GM19099 (cell line): ENCODE results near the gene DYNLL1.

Source experiments
- POLR2A ChIP-seq: IDR thresholded peaks from 3 replicates; pipeline ENCODE4 v1.6.1; 2011; ENCODE audit warnings: low read depth; ENCODE audit not compliant: insufficient read length; ENCODE audit errors: extremely low read depth

DYNLL1 gene

DNA sequence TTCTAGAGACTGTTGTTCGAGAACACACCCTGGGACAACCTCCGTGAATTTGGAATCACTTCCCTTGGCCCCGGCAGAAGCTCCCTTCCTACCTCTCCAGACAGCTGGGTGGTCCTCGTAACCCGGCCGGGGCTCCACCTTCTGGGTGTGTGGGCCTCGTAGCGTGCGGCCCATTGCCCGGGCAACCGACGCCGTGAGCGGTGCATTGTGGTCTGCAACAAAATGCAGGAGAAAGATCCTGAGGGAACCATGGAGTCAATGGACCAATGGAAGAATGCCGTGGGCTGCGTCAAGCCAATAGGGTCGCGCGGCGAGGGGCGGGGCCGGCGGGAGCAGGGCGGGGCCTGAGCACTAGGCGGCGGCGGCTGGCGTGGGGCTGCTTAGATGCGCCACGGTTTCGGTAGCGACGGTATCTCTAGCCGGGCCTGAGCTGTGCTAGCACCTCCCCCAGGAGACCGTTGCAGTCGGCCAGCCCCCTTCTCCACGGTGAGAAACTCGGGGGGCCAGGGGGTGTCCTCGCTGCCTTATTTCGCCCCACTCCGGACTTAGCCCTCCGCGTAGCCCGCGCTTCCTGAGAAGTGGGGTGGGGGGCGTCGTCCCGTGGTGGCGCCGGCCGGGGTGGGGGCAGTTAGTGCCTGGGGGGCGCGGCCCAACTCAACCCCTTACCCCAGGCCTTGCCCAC, at the start of gene DYNLL1:
Gene DYNLL1 (plus strand): TSS at position 383 of the 682 bp plus-strand sequence. CDS start 309 bp downstream, outside the sequence.
- TF ChIP-seq POLR2A = peak; percentile 98

- TF ChIP-seq POLR2A = no peak
These were observed 47.9 kb upstream of the DYNLL1 start for GRCh38 chr12:120447992-120448391.

- TF ChIP-seq POLR2A = no peak
These were observed 42.7 kb upstream of the DYNLL1 start for GRCh38 chr12:120453060-120453750.

GRCh38 chr12:120453977-120454376, 41.9 kb upstream of the DYNLL1 start:
- TF ChIP-seq POLR2A = no peak

GRCh38 chr12:120455302-120455701, 40.6 kb upstream of the DYNLL1 start:
- no peak for TF ChIP-seq POLR2A

DNA sequence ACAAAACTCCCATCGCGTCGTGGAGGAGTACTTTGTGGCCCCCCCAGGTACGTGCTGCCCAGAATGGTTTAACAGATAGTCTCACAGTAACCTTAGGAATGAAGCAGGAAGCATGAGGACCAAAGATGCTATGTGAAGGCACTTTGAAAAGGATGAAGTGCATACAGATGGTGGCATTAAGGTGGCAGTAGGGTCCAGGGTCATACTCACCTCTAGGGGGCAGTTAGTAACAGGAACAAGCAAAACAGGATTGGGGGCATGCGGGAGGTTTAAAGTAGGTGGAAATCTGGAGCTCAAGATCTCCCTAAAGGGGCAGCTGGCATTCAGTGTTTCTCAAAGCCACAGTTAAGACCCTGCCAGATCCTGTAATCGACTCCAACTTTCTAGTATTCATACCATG, 38.8 kb upstream of the DYNLL1 start:
- no peak for TF ChIP-seq POLR2A

DNA sequence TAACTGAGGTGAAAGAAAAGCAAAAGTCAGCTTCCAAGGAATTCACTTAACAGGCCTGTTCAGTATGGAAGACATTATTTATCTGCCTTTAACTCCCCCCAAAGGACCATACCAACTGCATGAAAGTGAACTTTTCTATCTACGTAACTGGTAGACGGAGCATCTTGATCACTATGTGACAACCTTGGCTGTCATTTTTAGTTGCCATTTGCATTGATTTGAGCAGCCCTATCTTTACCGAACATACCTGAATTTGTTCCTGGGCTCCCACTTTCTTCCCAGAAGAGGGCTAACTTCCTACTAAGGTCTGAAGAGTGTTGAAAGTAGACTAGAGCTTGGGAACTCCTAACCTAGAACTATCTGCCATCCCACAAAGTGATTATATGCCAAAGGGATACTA, 35.8 kb upstream of the DYNLL1 start:
- no peak for TF ChIP-seq POLR2A

DNA sequence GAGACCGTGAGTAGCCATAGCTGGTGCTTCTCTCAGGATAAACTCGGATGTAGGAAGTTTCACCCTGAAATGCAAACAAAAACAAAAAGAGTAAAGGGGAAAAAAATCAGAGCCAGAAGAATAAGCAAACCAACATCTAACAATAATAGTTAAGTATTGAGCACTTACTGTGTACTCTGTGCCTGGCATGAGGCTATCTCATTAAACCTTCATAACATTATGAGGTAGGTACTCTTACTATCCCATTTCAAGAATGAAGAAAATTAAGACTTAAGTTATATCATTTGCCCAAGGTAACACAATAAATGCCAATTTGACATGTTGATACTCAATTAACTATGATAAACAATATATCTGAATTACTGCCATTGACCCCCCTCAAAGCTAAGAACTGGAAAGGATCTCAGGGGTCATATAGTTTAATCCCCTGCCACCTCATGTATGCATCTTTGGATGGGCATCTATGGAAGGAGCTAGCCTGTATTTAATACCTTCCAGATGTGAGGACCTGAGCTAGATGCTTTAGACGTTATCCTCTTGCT, 33.7 kb upstream of the DYNLL1 start:
- TF ChIP-seq POLR2A = no peak

GRCh38 chr12:120463712-120464111, 32.2 kb upstream of the DYNLL1 start:
- TF ChIP-seq POLR2A = no peak

- TF ChIP-seq POLR2A = no peak
These were observed 30.2 kb upstream of the DYNLL1 start for GRCh38 chr12:120465756-120466155.

DNA sequence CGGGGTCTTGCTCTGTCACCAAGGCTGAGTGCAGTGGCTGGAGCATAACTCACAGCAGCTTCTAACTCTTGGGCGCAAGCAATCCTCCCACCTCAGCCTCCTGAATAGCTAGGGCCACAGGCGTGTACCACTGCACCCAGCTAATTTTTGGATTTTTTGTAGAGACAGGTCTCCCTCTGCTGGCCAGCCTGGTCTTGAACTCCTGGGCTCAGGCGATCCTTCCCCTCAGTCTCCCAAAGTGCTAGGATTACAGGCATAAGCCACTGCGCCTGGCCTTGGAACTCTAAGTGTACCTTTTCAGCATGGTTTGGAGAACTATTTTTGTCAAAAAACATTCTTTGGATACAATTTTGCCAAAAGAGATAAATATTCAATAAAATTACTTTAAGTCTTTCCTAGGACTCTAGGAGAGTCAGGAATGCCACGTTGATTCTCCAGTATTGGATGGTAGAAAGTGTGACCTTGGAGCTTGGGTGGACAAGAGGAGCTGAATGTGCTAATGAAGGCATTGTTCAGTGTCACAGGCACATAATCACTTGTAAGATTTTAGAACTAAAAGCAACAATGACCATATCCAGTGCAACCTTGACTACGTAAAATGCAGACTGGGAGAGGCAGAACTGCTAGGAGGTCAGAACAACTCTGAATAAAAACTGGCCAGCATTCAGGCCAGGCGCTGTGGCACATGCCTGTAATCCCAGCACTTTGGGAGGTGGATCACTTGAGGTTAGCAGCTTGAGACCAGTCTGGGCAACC, 29.2 kb upstream of the DYNLL1 start:
- no peak for TF ChIP-seq POLR2A

- no peak for TF ChIP-seq POLR2A
These were observed 28.5 kb upstream of the DYNLL1 start for GRCh38 chr12:120467439-120467838.

- peak; percentile 48 for TF ChIP-seq POLR2A
These were observed 27.5 kb upstream of the DYNLL1 start for GRCh38 chr12:120468325-120468820.

DNA sequence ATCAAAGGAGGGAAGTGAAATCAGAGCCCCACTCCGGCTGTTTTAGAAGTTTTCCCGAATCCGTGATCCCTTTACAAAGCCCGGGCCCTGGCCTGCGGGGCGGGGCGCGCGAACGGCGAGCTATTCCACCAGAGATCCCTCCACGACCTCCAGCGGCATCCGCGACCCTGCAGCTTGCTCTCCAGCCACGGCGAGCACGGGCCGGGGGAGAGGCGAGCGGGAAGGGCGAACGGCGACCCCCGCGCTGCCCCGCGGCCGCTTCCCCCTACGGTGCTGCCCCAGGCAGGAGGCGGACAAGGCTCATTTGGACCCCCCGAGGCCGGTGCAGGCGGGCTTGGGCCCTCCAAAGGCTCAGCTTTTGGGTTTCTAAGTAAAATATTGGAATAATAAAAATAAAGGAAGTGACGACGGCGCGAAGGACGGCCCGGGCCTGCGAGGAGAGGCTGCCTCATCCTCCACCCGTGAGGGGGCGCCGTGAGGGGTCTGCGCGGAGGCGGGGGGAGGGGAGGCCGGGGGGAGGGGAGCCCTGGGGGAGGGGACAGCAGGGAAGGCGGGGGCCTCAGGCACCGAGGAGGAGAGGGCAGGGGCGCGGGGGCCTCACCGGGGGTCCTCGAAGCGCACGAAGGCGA, 27.0 kb upstream of the DYNLL1 start:
- no peak for TF ChIP-seq POLR2A
